AML-193 (cell line): Measurements from ENCODE around the gene HSPA12A.

ENCODE experiments used
- DNase-seq, 2 experiments: peaks; one replicate each; lab custom pipeline; 2025; lab: John Stamatoyannopoulos, UW

The HSPA12A gene

DNA sequence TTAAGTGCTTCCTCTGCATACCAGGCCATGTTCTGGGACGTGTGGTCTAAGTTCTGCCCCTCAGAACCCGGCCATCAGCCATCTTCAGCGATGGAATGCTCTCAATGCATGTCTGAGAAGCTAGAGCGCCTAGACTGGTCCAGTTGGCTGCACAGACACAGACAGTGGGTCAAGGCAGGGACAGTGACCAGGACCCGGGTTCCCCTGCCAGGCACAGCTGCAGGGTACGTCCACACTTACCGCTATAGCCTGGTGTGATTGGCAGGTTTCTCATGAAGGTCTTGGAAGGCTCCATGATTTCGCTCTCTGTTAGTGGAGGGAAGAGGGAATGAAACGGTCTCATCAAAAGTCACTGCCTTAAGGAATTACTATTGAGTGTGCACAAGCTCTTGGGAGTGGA is 74.3 kb downstream of the HSPA12A start:
- no peak for DNase-seq

DNA sequence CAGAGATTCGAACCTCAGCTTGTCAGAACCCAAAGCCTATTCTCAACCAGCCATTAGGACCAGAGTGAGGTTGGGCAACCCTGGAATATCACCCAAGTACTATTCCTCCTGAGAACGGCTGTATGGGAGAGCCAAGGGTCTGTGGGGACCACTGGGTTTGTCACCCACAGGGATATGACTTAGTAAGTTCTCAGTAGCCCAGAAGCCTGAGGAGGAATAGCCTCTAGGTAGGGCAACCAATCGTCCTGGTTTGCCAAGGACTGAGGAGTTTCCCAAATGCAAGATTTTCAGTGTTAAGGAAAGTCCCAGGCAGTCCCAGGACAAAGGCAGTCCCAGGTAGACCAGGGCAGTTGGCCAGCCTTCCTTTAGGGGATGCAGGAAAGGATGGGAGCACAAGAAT is 74.9 kb downstream of the HSPA12A start:
- DNase-seq, result no peak

DNA sequence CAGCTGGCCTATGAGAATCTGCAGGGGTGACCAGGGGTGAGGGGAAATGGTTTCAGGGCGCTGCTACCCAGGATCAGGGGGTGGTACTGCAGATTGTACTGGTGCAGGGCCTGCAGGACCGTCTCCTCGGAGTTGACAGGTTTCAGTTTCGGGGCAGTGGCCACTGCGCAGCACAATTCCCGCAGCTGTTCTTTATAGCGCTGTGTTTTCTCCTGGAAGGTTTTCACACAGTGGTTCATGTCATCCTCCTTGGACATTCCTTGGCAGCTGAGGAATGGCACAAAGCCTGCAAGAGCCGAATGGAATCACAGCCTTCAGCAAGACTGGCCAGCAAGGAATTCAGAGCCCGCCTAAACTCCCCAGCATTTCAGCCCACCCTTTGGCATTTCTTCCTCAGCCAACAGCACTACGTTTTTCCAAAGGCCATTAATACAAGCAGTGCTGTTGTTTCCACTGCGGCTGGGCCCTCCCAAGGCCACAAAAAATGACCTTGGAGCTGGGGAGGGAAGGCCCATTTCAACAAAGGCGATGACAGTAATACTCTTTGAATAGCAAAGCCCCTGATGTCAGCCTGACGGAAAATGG is 76.7 kb downstream of the HSPA12A start:
- no peak for DNase-seq

DNA sequence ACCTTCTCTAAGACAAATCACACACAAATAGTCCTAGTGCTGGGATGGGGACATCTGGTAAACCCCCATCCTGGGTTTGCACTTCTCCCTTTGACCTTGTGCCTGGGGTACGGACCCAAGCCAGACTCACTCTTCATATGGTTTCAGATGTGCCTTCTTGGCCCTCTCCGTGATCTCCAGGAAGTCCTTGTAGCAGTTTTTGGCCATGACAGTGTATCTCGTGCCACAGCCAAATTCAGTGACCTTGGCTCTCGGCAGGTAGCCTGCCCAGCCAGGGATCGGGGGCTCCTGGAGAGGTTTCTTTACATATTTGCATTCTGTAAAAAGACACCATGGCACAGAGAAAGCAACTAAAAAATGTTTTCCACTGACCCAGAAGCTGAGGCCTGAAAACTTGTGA is 77.7 kb downstream of the HSPA12A start:
- no peak for DNase-seq

DNA sequence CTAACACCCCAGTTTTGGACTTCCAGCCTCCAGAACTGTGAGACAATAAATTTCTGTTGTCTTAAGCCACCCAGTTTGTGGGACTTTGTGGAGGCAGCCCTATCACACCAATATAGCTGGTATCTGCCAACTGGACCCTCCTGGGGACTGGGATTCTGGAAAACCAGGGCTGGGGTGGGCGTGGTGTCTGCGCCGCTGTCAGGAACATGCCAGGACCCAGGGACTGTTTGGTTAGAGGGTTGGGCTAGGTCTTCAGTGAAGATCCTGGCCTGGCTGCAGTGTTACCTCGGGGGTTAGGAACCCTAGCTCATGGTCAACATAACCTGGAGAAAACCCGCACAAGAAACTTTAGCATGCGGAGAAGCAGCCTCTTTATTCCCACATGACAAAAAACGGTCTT is 79.0 kb downstream of the HSPA12A start:
- no peak for DNase-seq

DNA sequence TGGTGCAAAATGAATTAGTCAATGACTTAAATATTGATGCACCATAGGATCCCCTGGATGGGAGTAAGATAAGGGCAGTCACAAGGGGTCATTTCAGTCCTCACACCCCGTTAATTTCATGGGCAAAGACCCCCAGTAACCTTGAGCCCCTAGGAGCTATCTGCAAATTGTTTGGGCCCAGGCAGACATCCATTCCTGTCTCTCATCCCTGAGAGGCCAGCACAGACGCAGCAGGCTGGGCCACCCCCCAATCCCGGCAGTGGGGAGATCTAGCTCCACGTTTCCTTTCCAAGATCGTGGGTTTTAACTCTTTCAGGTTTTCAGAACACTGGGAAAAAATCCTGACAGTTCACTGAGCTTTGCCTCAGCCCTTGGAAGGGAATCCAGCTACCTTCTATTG is 81.5 kb downstream of the HSPA12A start:
- DNase-seq, result no peak

DNA sequence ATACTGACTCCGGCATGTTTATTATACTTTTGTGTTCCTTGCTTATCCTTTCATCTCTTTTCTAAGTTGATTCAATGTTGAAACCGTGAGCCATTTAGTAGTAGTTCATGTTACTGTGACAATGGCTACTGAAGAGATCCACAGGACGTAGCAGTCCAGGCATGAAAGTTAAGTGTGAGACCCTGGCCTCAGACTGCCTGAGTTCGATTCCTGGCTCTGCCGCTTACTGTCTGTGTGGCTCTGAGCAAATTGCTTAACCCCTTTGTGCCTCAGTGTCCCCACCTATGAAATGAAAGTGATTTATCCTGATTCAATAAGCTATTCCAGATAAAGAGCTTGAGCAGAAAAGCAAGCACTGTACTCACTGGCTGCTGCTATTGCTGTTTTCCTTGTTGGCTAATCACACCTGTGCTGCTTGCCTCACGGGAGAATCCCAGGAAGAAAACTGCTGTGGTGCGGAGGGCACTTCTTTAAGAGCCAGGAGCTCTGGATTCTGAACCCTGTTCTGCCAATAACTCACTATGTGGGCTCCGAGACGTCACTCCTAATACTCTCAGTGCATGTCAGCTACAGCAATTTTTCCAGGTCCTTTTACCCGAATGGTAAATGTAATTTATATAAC is 83.2 kb downstream of the HSPA12A start:
- no peak for DNase-seq

DNA sequence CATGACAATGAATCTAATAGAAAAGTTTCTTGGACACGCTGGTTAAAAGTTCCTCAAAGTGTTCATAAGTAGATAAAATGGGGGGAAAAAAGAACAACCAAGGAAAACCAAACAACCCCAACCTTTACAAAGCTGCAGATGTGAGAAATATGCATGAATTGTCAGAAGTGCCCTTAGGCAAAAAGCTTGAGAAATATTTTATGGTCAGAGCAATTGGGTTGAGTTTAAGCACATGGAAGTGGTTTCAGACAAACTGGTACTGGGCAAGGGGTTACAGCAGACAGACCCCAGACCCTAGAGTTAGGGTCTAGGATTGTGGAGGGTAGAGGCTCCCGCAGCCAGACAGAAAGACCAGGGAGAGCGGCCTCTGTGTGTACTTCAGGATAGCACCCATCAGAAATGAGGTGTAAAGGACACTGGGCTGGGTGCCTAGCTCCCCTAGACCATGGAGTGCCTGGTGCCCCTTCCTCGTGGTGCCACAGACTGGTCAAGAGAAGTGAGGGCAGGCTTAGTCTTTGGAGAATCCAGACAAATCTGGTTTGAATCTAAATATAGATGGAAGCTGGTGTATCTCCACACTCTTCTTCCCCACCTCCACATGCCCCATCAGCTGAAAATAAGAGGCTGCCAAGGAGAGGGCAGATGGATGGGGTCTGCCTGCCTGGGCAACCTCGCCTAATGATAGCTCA is 84.4 kb downstream of the HSPA12A start:
- no peak for DNase-seq

DNA sequence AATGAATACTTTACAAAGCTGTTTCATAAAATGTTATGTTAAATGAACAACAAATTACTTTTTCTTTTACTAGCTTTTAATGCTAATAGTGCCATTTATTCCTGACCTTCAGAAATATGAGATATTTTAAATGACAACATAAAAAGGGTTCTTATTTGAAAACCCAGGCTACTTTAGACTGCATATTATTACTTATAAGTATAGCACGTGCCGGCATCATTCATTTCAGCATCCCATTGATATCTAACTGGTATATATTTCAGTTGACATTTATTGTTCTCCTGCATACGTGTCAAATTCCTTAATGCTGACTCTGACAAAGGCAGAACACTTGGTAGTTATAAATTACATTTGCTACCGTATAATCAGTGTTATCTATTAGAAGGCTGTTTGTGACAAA is 86.3 kb downstream of the HSPA12A start:
- no peak for DNase-seq

DNA sequence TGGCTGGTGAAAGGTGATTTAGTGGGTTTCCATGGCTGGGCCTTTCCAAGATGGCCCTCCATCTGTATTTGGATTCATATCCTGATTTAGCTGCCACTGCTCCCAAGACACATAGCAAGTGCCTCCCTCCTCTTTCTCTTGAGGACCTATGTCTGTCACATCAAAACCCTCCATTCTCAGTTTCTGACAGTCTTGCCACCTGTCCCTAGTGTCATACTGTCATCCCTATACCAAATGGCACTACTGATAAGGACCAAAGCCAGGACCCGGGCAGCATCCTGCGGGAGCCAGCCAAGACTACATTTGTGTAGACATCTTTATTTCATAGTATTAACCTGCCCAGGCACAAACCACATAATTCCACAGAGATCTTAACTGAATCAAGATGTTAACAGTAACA is 86.8 kb downstream of the HSPA12A start:
- no peak for DNase-seq

DNA sequence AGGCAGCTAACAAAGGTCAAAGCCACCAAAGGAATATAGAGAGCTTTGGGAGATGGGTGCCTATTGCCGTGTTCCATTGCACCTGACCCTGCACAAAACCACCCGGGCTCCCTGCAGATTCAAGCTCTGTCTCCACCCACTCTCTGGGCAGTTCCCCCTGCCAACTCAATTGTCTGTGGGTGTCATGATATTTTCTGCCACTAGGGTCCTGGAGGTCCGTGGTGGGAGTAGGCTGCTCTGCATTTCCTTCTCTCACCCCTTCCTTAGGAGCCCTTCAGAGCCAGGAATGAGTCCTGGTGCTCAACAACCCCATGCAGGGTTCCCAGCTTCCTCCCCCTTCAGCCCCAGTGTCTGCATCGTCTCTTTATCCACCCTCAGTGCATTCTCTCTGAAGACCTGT is 87.5 kb downstream of the HSPA12A start:
- no peak for DNase-seq

DNA sequence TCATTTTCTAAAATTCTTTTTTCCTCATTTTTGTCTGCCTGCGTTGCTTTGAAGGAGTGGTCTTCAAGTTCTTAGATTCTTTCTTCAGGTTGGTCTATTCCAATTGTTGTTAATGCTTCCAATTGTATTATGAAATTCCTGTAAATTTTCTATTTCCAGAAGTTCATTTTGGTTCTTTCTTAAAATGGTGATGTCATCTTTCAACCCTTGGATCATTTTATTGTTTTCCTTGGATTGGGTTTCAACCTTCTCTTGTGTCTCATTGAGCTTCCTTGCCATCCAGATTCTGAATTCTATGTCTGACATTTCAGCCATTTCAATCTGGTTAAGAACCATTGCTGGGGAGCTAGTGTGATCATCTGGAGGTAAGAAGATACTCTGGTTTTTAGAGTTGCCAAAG is 88.5 kb downstream of the HSPA12A start:
- DNase-seq, result no peak

DNA sequence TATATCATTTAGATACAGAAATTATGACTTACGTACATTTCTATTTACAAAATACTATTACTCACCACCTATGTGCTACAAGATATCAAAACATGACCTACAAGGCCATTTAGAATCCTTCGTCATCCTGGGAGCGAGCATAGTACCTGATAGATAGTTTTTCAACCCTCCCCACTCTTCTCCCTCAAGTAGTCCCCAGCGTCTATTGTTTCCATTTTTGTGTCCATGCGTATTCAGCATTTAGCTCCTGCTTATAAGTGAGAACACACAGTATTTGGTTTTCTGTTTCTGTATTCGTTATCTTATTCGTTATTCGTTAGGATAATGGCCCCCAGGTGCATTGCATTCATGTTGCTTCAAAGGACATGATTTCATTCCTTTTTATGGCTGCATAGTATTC is 93.5 kb downstream of the HSPA12A start:
- no peak for DNase-seq

DNA sequence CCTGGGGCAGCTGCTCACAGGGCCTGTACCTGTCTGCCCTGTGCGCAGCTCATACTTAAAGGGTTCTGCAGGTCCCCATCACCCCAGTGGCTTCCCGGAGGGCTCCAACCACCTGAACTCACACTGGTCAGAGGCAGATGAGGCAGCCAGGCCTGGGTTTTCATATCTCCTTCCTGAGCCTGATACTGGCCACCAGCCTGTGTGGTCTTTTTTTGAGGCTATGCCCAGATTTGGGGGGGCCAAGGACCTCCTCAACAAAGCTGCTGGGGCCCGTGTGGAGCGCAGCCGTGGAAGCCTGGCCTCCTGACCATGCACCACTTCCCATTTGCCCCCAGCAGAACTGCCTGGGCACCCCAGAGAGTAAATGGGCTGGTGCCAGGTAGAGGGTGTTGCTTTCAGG is 95.9 kb downstream of the HSPA12A start:
- no peak for DNase-seq

DNA sequence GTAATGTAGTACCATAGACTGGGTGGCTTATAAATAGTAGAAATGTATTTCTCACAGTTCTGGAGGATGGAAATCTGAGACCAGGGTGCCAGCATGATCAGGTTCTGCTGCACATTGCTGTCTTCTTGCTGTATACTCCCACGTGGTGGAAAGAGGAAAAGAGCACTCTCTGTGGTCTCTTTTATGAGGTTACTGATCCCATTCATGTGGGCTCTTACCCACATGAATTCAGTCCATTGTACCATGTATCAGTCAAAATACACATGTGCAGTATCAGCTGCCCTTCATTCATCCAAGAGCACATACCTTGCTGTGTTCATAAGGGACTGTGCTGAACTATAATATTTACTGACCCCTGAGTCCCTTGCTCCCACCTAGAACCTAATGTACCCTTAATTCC is 104.5 kb downstream of the HSPA12A start:
- no peak for DNase-seq

DNA sequence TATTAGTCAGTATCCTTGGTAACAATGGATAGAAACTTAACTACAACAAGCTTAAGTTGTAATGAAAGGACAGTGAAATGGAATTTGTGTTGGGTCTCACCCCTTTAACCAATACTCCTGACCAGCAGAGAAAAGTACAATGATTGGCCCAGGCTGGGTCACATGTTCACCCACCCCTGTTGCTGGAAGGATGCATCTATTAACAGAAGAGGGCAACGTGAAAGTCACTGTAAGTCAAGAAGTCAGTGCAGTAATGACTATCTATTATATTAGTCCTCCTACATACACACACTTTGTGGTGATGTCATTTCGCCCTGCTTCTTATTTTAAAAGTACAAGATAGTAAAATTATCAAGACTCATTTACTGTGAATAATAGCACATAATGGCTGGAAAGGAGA is 105.4 kb downstream of the HSPA12A start:
- DNase-seq, result no peak

DNA sequence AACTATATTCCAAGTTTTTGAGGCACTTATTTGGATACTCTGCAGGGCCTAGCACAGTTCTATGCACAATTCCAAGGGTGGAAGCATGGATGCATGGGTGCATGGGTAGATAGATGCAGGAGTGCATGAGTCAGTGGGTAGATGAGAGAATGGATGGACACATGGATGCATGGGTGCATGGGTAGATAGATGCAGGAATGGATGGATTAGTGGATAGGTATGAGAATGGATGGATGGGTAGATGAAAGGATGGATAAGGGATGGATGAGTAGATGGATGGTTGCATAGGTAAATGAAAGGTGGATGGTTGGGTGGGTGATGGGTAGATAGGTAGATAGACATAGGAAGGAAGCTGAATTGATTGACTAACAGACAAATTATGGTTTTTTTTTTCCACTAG is 106.0 kb downstream of the HSPA12A start:
- DNase-seq, result no peak

DNA sequence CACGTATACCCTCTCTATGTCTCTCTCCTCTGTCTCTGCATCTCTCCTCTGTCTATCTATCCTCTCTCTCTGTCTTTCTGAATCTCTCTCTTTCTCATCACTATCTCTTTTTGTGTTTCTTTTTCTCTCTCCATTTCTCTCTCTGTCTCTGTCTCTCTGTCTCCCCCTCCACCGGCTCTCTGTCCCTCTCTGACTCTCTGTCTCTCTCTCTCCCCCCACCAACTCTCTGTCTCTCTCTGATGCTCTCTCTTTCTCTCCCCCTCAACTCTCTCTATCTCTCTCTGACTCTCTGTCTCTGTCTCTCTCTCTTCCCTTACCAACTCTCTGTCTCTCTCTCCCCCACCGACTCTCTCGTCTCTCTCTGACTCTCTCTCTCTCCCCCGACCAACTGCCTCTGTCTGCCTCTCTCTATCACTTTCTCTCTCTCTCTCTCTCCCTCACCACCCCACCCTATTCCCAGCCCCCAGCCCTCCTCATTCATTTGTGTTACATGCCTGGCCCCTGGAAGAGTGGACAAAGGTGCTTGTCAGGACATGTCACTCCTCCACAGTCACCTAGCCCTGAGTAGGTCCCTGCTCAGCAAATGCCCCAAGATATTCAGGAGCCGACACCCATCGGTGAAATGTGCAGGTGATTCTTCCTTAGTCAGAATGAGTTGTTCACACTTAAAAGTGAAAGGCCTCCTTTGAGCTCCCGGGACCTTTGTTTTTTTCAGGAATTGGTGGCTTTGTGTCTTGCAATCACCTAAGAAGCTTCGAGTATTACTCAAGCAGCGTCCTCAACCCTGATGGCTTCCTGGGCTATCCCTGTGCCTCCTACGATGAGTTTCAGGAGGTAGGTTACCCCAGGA is 108.0 kb downstream of the HSPA12A start:
- DNase-seq, result no peak

DNA sequence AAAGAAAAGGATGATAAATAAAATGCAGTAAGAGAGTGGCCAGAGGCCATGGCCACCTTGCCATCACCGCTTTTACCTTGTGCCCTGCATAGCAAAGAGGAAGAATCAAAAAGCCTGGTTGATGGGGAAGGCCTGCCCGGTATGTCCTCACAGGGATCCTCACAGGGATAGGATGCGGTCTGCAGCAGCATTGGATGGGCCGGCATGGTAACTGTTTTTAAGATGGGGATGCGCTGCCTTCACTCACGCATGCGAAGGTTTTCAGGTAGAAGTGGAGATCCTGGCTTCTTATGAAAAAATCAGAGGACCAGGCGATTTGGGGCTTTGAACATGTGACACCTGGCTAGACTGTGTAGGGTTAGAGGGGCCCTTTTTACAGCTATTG is 109.2 kb downstream of the HSPA12A start:
- no peak for DNase-seq

DNA sequence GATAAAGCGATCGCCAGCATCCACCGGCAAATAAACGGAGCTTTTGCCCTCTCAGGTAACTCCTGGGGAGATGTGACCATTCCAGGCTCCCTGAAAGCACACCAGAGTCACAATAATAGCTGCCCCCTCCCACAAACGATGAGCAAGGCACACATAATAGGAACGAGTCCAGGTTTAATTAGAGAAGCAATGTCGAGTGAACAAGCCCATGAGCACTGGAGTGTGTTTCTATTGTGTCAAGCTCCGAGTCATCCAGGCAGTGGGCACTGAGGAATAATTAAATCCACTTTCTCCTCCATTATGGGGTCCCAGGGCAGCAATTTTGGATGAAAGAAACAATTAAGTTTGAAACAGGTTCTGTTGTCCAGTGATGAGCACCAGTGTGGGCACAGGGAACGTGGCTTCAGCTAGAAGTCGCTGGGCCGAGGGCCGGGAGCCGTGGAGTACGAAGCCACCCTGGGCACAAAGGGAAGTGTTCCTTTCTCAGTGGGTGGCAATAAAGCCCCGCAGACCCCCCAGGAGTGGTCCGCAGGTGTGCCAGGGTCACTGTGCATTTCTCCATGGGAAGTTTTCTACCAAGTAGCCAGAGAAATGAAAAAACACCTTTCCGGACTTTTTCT is 109.7 kb downstream of the HSPA12A start:
- no peak for DNase-seq

DNA sequence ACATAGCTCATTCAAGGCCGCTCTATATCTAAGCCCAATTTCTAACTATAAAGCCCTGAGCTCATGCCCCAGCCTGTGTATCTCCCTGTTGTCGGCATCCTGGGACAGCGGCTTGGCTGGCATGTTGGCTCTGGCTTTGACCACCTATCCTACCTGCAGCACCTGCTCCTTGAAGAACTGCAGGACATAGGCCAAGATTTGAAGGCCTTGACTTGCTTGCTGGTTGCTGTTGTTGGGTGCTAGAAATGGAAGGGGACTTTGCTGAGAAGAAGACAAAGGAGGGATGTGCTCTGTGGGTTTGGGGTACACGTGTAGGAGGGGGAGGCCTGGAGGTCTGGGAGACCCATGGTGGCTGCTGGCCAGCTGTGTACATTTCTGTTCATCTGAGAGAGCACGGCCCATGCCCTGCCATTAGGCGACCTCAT is 110.5 kb downstream of the HSPA12A start:
- DNase-seq, result no peak

DNA sequence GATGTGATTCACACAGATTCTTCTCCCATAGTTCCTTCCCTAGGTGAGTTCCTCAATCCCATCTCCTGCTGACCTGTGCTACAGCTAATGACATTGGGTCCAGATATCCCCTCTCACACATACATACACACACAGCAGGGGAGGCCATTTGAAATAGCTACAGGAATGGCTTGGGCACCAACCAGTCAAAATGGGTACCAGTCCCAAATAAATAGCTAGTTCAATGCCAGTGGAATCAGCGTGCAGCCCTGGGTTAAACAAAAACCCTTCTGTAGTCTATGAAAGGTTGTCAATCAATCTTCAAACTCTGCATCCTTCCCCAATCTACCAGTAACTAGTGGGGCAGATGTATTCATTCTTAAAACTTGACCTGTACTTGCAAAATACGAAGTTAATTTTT is 112.3 kb downstream of the HSPA12A start:
- DNase-seq, result no peak
